Measurements from ENCODE around the gene ABCC9.

The ABCC9 gene

DNA sequence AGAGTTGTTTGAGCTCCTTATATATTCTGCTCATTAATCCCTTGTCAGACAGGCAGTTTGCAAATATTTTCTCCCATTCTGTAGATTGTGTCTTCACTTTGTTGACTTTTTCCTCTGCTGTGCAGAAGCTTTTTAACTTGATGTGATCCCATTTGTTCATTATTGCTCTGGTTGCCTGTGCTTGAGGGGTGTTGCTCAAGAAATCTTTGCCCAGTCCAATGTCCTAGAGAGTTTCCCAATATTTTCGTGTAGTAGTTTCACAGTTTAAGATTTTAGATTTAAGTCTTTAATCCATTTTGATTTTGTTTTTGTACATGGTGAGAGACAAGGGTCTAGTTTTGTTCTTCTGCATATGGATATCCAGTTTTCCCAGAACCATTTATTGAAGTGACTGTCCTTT, 19.8 kb downstream of the ABCC9 start:
- no peak for DNase-seq (ENCODE audit: extremely low spot score)
- CTCF ChIA-PET = no interaction called here
- TF ChIP-seq, protein P1, sequence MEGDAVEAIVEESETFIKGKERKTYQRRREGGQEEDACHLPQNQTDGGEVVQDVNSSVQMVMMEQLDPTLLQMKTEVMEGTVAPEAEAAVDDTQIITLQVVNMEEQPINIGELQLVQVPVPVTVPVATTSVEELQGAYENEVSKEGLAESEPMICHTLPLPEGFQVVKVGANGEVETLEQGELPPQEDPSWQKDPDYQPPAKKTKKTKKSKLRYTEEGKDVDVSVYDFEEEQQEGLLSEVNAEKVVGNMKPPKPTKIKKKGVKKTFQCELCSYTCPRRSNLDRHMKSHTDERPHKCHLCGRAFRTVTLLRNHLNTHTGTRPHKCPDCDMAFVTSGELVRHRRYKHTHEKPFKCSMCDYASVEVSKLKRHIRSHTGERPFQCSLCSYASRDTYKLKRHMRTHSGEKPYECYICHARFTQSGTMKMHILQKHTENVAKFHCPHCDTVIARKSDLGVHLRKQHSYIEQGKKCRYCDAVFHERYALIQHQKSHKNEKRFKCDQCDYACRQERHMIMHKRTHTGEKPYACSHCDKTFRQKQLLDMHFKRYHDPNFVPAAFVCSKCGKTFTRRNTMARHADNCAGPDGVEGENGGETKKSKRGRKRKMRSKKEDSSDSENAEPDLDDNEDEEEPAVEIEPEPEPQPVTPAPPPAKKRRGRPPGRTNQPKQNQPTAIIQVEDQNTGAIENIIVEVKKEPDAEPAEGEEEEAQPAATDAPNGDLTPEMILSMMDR (IDR thresholded peaks at IDR 0.05; ENCODE audit: control extremely low read depth, extremely low read depth, low read depth, missing control alignments) = no peak
- POLR2A ChIA-PET = no interaction called here

DNA sequence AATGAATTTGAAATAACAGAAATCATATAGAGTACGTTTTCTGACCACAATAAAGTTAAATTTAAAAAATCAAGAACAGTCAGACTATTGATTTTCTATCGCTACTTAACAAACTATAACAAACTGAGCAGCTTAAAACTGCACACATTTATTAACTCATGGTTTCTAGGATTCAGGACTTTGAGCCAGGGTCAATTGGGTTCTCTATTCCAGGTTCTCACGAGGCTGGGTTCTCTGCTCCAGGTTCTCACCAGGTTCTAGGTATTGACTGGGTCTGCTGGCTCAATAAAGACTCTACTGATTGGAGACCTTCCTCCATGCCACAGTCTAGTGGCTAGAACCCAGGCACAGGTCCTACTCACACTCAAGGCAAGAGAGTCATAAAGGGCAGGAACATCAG, 22.8 kb downstream of the ABCC9 start:
- TF ChIP-seq, protein P1 (IDR thresholded peaks at IDR 0.05; ENCODE audit: control extremely low read depth, extremely low read depth, low read depth, missing control alignments) = no peak
- POLR2A ChIA-PET = no interaction called here
- CTCF ChIA-PET = no interaction called here
- no peak for DNase-seq (ENCODE audit: extremely low spot score)

DNA sequence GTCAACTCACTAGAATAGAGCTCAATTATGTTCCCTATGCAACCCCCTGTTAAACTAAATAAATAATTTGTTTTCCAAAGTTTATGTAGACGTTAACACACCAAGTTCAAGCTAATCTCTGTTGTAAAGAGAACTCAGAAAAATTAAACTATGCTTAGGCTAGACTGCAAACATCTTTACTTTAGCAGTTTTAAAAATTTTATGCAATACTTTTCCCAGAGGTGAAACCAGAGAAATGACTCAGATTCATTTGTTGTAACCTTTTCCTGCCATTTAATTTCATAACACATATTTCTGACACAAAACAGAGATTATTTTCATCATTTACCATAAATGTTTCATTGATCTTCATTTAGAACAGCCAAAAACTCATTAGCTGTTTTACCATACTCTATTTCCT, 27.4 kb downstream of the ABCC9 start:
- ChIA-PET POLR2A (no interaction called here), CTCF (no interaction called here)
- TF ChIP-seq, protein P1 (IDR thresholded peaks at IDR 0.05; ENCODE audit: control extremely low read depth, extremely low read depth, low read depth, missing control alignments) = no peak
- no peak for DNase-seq (ENCODE audit: extremely low spot score)

DNA sequence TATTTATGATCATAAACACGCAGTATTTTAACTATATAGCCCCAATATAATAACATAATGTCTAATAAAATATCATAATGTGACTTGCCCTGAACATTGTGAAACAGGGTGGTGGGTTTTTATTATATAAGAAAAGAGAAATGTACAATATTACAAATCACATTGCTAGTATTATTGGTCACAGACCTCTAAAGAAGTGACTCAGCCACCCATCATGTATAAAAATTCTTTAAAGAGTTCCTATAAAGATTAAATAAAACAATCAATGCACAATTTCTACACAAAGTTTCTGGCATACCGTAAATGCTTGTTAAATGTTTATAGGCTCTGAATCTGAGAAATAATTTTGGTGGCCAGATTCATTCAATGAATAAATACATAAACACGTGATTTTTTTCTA, 28.9 kb downstream of the ABCC9 start:
- ChIA-PET POLR2A (no interaction called here), CTCF (no interaction called here)
- DNase-seq (ENCODE audit: extremely low spot score) = no peak
- TF ChIP-seq, protein P1 (IDR thresholded peaks at IDR 0.05; ENCODE audit: control extremely low read depth, extremely low read depth, low read depth, missing control alignments) = no peak

DNA sequence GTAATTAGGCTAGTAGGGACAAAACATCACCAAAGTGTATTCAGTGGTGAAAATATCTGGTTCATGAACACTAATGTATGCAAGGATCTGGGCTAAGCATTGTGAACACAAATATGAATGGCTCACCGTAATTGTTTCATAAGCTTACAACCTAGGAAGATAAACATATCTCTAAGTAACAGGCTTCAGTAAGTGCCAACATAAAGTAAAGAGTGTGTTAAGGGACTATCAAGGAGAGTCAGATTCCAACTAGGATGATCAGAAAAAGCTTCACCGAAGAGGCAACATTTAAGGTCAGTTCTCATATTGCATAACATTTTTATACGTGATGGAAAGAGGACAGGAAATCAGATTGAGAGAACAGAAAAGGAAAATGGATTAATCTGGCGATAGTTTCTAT, 29.4 kb downstream of the ABCC9 start:
- ChIA-PET POLR2A (no interaction called here), CTCF (no interaction called here)
- TF ChIP-seq, protein P1 (IDR thresholded peaks at IDR 0.05; ENCODE audit: control extremely low read depth, extremely low read depth, low read depth, missing control alignments) = no peak
- no peak for DNase-seq (ENCODE audit: extremely low spot score)

DNA sequence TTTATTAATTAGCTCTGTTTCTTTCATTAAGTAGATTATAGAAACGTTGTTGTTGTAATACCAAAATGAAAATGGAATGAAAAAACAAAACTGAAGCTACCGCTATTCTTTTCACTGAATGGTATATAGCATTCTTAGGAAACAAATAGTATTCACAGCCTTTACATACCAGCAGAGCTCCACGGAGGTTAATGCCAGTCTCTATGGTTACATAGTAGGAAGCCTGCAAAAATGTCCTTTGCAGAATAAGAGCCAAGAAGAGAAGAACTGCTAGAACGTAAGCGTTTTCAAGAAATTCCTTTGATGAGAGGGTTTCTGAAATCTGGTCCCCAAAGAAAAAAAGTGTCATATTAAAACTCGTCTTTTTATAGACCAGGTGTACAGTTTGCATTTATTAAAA, 30.6 kb downstream of the ABCC9 start:
- CTCF ChIA-PET = interaction anchor here (0.9 kb wide), 1 partner anchor 13 kb away, joined by 3 read pairs; no protein-coding TSS in a partner anchor
- TF ChIP-seq, protein P1 (IDR thresholded peaks at IDR 0.05; ENCODE audit: control extremely low read depth, extremely low read depth, low read depth, missing control alignments) = no peak
- POLR2A ChIA-PET = no interaction called here
- no peak for DNase-seq (ENCODE audit: extremely low spot score)
